ENCODE results near the gene PDE9A. TPM values are rescaled to one million over a fixed set of nuclear protein-coding genes. Genes with fewer than 3 reads are reported as not detected.
A peak's percentile ranks its signal among the peaks of the same experiment; 100 is the strongest.

The PDE9A gene
- total RNA-seq, result 10 to 100 TPM; 45.9 to 62.4 TPM
- polyA plus RNA-seq (2013, experiment 1 of 2), result 36.5 TPM
- 34.3 TPM for polyA plus RNA-seq (2013, experiment 2 of 2)
- long read RNA-seq, experiment 1, partial matches to known transcripts, result 5 of 16 reads
- long read RNA-seq, experiment 1, other reads (novel, unspliced or antisense), result 6 of 16 reads
- long read RNA-seq, experiment 2, transcript PDE9A-204 (19 exons, 1,883 nt), result minor isoform, 16 of 84 reads
- long read RNA-seq, experiment 2, transcript PDE9A-201 (20 exons, 2,058 nt), result major isoform, 28 of 84 reads
- long read RNA-seq, experiment 2, transcript PDE9A-207 (17 exons, 1,671 nt), result minor isoform, 6 of 84 reads
- long read RNA-seq, experiment 2, partial matches to known transcripts, result 2 of 84 reads
- long read RNA-seq, experiment 2, other reads (novel, unspliced or antisense), result 26 of 84 reads
- long read RNA-seq, experiment 3, transcript PDE9A-201 (20 exons, 2,058 nt), result major isoform, 26 of 57 reads
- long read RNA-seq, experiment 3, transcript PDE9A-204 (19 exons, 1,883 nt), result minor isoform, 14 of 57 reads
- long read RNA-seq, experiment 3, partial matches to known transcripts, result 4 of 57 reads
- long read RNA-seq, experiment 3, other reads (novel, unspliced or antisense), result 9 of 57 reads
- long read RNA-seq, experiment 4, partial matches to known transcripts, result 2 of 7 reads
- long read RNA-seq, experiment 4, other reads (novel, unspliced or antisense), result 1 of 7 reads

- peaks cover 20% of the 10 kb centered on the region for H3K4me1 ChIP-seq (ENCODE audit: control insufficient read depth, insufficient read depth, low read length)
- 1% methylated on average over 54 of the region's 91 CpGs; no CpG with 5 or more reads in 1 of the 2 experiments for WGBS, 2 experiments (ENCODE audit: insufficient coverage in 1 of 2, insufficient read length in 1 of 2)
- no peaks in the 10 kb centered on the region for H3K27me3 ChIP-seq (ENCODE audit: control insufficient read depth, insufficient read depth, low read length, poor library complexity, severe bottlenecking)
- peaks cover 11% of the 10 kb centered on the region for H3K36me3 ChIP-seq (ENCODE audit: control insufficient read depth, insufficient read depth, low read length)
- H3K4me3 ChIP-seq (ENCODE audit: low read length), result peak within 1 kb of the TSS; percentile 96
- peak within 1 kb of the TSS; percentile 76 for H3K4me3 Mint-ChIP-seq
- peaks cover 14% of the 10 kb centered on the region for H3K36me3 Mint-ChIP-seq (ENCODE audit: low read depth)
- no peak for TF ChIP-seq CTCF (conservative IDR thresholded peaks at IDR 0.05)
- peak within 1 kb of the TSS; percentile 93 for H3K27ac Mint-ChIP-seq
- peak within 1 kb of the TSS; percentile 66 for H3K9ac ChIP-seq (ENCODE audit: extremely low read depth, low read length, poor library complexity, severe bottlenecking)
- no peaks in the 10 kb centered on the region for H3K9me3 ChIP-seq (ENCODE audit: control insufficient read depth, low read length)
- H3K27ac ChIP-seq (ENCODE audit: low read depth, low read length), result peak within 1 kb of the TSS; percentile 86
- H3K4me1 Mint-ChIP-seq, result peaks cover 28% of the 10 kb centered on the region
- DNase-seq, result peak; percentile 88
- H3K9me3 Mint-ChIP-seq, result no peaks in the 10 kb centered on the region
- peaks cover 9% of the 10 kb centered on the region for H3K27me3 Mint-ChIP-seq (ENCODE audit: insufficient read depth)
These were observed at the start of gene PDE9A for GRCh38 chr21:42653231-42654061. PDE9A (plus strand) TSS chr21:42653621; CDS start chr21:42653815, 194 bp downstream.

GRCh38 chr21:42607102-42607501 is 46.3 kb upstream of the PDE9A start:
- H3K9me3 Mint-ChIP-seq, result peaks cover 19% of the 10 kb centered on the region
- H3K36me3 Mint-ChIP-seq (ENCODE audit: low read depth), result no peaks in the 10 kb centered on the region
- WGBS, 2 experiments (ENCODE audit: insufficient coverage in 1 of 2, insufficient read length in 1 of 2), result 63 to 85% methylated on average over 2 to 4 of the region's 4 CpGs
- Histone ChIP-seq H3K27me3 (ENCODE audit: control insufficient read depth, insufficient read depth, low read length, poor library complexity, severe bottlenecking) (no peaks in the 10 kb centered on the region), H3K27ac (ENCODE audit: low read depth, low read length) (no peak overlapping the region), H3K9me3 (ENCODE audit: control insufficient read depth, low read length) (peaks cover 45% of the 10 kb centered on the region), H3K36me3 (ENCODE audit: control insufficient read depth, insufficient read depth, low read length) (no peaks in the 10 kb centered on the region), H3K4me1 (ENCODE audit: control insufficient read depth, insufficient read depth, low read length) (peaks cover 4% of the 10 kb centered on the region), H3K9ac (ENCODE audit: extremely low read depth, low read length, poor library complexity, severe bottlenecking) (no peak overlapping the region), H3K4me3 (ENCODE audit: low read length) (no peak overlapping the region)
- H3K27me3 Mint-ChIP-seq (ENCODE audit: insufficient read depth), result peaks cover 23% of the 10 kb centered on the region
- no peak for DNase-seq
- peaks cover 6% of the 10 kb centered on the region for H3K4me1 Mint-ChIP-seq
- no peak for TF ChIP-seq CTCF (conservative IDR thresholded peaks at IDR 0.05)
- no peak overlapping the region for H3K27ac Mint-ChIP-seq
- no peak overlapping the region for H3K4me3 Mint-ChIP-seq

GRCh38 chr21:42607525-42608102 is 45.8 kb upstream of the PDE9A start:
- WGBS, 2 experiments (ENCODE audit: insufficient coverage in 1 of 2, insufficient read length in 1 of 2), result 89 to 93% methylated on average over 3 to 5 of the region's 5 CpGs
- peaks cover 19% of the 10 kb centered on the region for H3K9me3 Mint-ChIP-seq
- Histone ChIP-seq H3K36me3 (ENCODE audit: control insufficient read depth, insufficient read depth, low read length) (no peaks in the 10 kb centered on the region), H3K9ac (ENCODE audit: extremely low read depth, low read length, poor library complexity, severe bottlenecking) (no peak overlapping the region), H3K9me3 (ENCODE audit: control insufficient read depth, low read length) (peaks cover 45% of the 10 kb centered on the region), H3K4me1 (ENCODE audit: control insufficient read depth, insufficient read depth, low read length) (peaks cover 4% of the 10 kb centered on the region), H3K4me3 (ENCODE audit: low read length) (no peak overlapping the region), H3K27me3 (ENCODE audit: control insufficient read depth, insufficient read depth, low read length, poor library complexity, severe bottlenecking) (no peaks in the 10 kb centered on the region), H3K27ac (ENCODE audit: low read depth, low read length) (no peak overlapping the region)
- peaks cover 23% of the 10 kb centered on the region for H3K27me3 Mint-ChIP-seq (ENCODE audit: insufficient read depth)
- H3K4me1 Mint-ChIP-seq, result peaks cover 6% of the 10 kb centered on the region
- TF ChIP-seq CTCF (conservative IDR thresholded peaks at IDR 0.05), result no peak
- no peak for DNase-seq
- no peaks in the 10 kb centered on the region for H3K36me3 Mint-ChIP-seq (ENCODE audit: low read depth)
- no peak overlapping the region for H3K4me3 Mint-ChIP-seq
- no peak overlapping the region for H3K27ac Mint-ChIP-seq
